Suprapubic skin (tissue), 4 donors: ENCODE measurements around the gene CD8B2.

Experiments
- EP300 ChIP-seq: sonication (generic); formaldehyde crosslinking; IDR thresholded peaks from one replicate; pipeline ENCODE4 v1.6.1; 2017; ENCODE audit warnings: antibody characterized with exemption
- POLR2A ChIP-seq, 2 donors: fragments of 450-650 bp; IDR thresholded peaks; one replicate each; pipeline ENCODE4 v1.6.1; 2017; ENCODE audit warnings: antibody characterized with exemption in 2 of 2, mild to moderate bottlenecking in 2 of 2, moderate library complexity in 2 of 2
- POLR2AphosphoS5 ChIP-seq, 3 donors: sonication (generic); formaldehyde crosslinking; IDR thresholded peaks; one replicate each; pipeline ENCODE4 v1.6.1; 2017; ENCODE audit warnings: antibody characterized with exemption in 3 of 3
- TF ChIP-seq, protein P1 (sequence below), 2 donors: fragments of 200-600 bp in 1 of 2; fragments of 450-650 bp in 1 of 2; sonication (generic) in 1 of 2; IDR thresholded peaks; one replicate each; pipeline ENCODE4 v1.5.1; 2016 to 2019; ENCODE audit warnings: antibody characterized with exemption in 2 of 2, mild to moderate bottlenecking in 1 of 2, moderate library complexity in 1 of 2

DNA sequence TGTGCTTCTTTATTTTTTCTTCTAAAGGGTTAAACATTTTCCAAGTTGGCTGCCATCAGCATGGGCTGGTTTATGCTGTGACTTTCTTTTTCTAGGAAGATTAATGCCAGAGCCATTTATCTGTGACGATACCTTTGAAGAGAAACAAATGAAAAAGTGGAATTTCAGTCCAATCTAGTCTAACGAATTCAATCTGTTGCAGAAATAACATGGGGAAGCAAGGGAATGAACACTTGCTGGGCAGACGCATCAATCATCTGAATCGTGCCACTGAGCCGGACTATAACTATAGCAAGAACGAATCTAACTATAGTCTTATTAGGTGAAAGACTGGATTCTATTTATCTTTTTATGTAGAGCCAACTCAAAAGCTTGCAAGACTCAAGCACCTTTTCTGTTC lies 66.2 kb downstream of the CD8B2 start:
- TF ChIP-seq, protein P1, sequence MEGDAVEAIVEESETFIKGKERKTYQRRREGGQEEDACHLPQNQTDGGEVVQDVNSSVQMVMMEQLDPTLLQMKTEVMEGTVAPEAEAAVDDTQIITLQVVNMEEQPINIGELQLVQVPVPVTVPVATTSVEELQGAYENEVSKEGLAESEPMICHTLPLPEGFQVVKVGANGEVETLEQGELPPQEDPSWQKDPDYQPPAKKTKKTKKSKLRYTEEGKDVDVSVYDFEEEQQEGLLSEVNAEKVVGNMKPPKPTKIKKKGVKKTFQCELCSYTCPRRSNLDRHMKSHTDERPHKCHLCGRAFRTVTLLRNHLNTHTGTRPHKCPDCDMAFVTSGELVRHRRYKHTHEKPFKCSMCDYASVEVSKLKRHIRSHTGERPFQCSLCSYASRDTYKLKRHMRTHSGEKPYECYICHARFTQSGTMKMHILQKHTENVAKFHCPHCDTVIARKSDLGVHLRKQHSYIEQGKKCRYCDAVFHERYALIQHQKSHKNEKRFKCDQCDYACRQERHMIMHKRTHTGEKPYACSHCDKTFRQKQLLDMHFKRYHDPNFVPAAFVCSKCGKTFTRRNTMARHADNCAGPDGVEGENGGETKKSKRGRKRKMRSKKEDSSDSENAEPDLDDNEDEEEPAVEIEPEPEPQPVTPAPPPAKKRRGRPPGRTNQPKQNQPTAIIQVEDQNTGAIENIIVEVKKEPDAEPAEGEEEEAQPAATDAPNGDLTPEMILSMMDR (IDR thresholded peaks at IDR 0.05), result no peak
- TF ChIP-seq POLR2AphosphoS5 (IDR thresholded peaks at IDR 0.05), result no peak
- TF ChIP-seq POLR2A (IDR thresholded peaks at IDR 0.05), result no peak
- no peak for TF ChIP-seq EP300
